Vagina (tissue), 2 donors: ENCODE data around the gene MEG3.

Source experiments
- POLR2A ChIP-seq, 2 donors: fragments of 450-650 bp; IDR thresholded peaks; one replicate each; pipeline ENCODE4 v1.6.1; 2017; ENCODE audit warnings: antibody characterized with exemption in 2 of 2, mild to moderate bottlenecking in 2 of 2, moderate library complexity in 2 of 2
- POLR2AphosphoS5 ChIP-seq, 2 donors: sonication (generic); formaldehyde crosslinking; IDR thresholded peaks; one replicate each; pipeline ENCODE4 v1.9.0; 2017; ENCODE audit warnings: antibody characterized with exemption in 2 of 2, mild to moderate bottlenecking in 2 of 2, low read depth in 1 of 2; ENCODE audit not compliant: insufficient read depth in 1 of 2
- TF ChIP-seq, protein P1 (sequence below), 3 experiments: fragments of 450-650 bp in 2 of 3; fragments of 200-600 bp in 1 of 3; sonication (generic) in 1 of 3; IDR thresholded peaks; one replicate each; pipeline ENCODE4 v1.5.1; 2017 to 2019; ENCODE audit warnings: antibody characterized with exemption in 3 of 3, mild to moderate bottlenecking in 2 of 3, moderate library complexity in 2 of 3

GRCh38 chr14:100836311-100836805 lies 10.4 kb downstream of the MEG3 start:
- TF ChIP-seq POLR2A (IDR thresholded peaks at IDR 0.05) (no peak), POLR2AphosphoS5 (IDR thresholded peaks at IDR 0.05; ENCODE audit: insufficient read depth in 1 of 2, low read depth in 1 of 2) (no peak)
- TF ChIP-seq, protein P1, sequence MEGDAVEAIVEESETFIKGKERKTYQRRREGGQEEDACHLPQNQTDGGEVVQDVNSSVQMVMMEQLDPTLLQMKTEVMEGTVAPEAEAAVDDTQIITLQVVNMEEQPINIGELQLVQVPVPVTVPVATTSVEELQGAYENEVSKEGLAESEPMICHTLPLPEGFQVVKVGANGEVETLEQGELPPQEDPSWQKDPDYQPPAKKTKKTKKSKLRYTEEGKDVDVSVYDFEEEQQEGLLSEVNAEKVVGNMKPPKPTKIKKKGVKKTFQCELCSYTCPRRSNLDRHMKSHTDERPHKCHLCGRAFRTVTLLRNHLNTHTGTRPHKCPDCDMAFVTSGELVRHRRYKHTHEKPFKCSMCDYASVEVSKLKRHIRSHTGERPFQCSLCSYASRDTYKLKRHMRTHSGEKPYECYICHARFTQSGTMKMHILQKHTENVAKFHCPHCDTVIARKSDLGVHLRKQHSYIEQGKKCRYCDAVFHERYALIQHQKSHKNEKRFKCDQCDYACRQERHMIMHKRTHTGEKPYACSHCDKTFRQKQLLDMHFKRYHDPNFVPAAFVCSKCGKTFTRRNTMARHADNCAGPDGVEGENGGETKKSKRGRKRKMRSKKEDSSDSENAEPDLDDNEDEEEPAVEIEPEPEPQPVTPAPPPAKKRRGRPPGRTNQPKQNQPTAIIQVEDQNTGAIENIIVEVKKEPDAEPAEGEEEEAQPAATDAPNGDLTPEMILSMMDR (IDR thresholded peaks at IDR 0.05), result no peak
